Type B pancreatic cell (in vitro differentiated cells): ENCODE results near the gene TXLNG. TPM values are rescaled to one million over a fixed set of nuclear protein-coding genes. Genes with fewer than 3 reads are reported as not detected.
"Not testable (repeated sequence)": the region's sequence is repeated elsewhere in the genome, so short reads cannot be mapped to it uniquely, and the experiment has no call there.

Source experiments
- DNase-seq: peaks from one replicate; pipeline ENCODE4 v3.0.0; 2021; ENCODE audit warnings: mixed read lengths; ENCODE audit not compliant: unreplicated experiment; ENCODE audit errors: extremely low spot score
- H3K27ac Mint-ChIP-seq: 2 replicates; pipeline ENCODE4 v1.8.0; 2021; ENCODE audit warnings: mild to moderate bottlenecking, mixed read lengths
- H3K27me3 Mint-ChIP-seq: 2 replicates; pipeline ENCODE4 v1.8.0; 2021; ENCODE audit warnings: mixed read lengths
- H3K36me3 Mint-ChIP-seq: 2 replicates; pipeline ENCODE4 v1.8.0; 2021; ENCODE audit warnings: mixed read lengths
- H3K4me1 Mint-ChIP-seq: one replicate; pipeline ENCODE4 v1.8.0; 2021; ENCODE audit warnings: mixed read lengths; ENCODE audit not compliant: unreplicated experiment
- H3K4me3 Mint-ChIP-seq: 2 replicates; pipeline ENCODE4 v1.8.0; 2021; ENCODE audit warnings: mild to moderate bottlenecking, mixed read lengths
- H3K9me3 Mint-ChIP-seq: 2 replicates; pipeline ENCODE4 v1.8.0; 2021; ENCODE audit warnings: mixed read lengths
- total RNA-seq: library from RNA; stranded (reverse); gene quantifications from 2 replicates; pipeline ENCODE4 v1.2.1, GENCODE V29; 2021; ENCODE audit warnings: low replicate concordance
- TF ChIP-seq, protein P1 (sequence below): fragments of 200-600 bp; sonication (generic); conservative IDR thresholded peaks from 2 replicates; pipeline ENCODE4 v1.5.0; 2021; ENCODE audit warnings: antibody characterized with exemption, mild to moderate bottlenecking

Gene TXLNG
- total RNA-seq, 1 donor from 2014 or later = 27.3 TPM

DNA sequence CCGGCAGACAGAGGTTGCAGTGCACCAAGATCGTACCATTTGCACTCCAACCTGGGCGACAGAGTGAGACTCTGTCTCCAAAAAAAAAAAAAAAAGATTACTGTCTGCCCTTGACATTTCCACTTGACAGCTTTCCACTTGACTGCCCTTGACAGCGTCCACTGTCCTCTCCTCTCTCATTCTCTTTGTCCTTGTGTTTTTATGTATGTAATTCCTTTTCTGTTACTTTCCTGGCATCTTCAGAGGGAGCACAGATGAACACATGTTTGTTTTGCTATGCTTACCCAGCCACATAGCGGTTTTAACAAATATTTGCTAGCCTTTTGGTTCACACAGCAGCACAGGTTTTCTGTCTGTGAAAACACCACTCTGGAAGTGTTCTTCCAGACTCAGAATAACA lies 40.6 kb upstream of the TXLNG start:
- Mint-ChIP-seq H3K4me3 (no peak overlapping the region), H3K36me3 (peaks cover 31% of the 10 kb centered on the region), H3K4me1 (no peaks in the 10 kb centered on the region), H3K27ac (peak overlapping the region; percentile 11), H3K9me3 (no peaks in the 10 kb centered on the region), H3K27me3 (no peaks in the 10 kb centered on the region)
- no peak for DNase-seq
- TF ChIP-seq, protein P1, sequence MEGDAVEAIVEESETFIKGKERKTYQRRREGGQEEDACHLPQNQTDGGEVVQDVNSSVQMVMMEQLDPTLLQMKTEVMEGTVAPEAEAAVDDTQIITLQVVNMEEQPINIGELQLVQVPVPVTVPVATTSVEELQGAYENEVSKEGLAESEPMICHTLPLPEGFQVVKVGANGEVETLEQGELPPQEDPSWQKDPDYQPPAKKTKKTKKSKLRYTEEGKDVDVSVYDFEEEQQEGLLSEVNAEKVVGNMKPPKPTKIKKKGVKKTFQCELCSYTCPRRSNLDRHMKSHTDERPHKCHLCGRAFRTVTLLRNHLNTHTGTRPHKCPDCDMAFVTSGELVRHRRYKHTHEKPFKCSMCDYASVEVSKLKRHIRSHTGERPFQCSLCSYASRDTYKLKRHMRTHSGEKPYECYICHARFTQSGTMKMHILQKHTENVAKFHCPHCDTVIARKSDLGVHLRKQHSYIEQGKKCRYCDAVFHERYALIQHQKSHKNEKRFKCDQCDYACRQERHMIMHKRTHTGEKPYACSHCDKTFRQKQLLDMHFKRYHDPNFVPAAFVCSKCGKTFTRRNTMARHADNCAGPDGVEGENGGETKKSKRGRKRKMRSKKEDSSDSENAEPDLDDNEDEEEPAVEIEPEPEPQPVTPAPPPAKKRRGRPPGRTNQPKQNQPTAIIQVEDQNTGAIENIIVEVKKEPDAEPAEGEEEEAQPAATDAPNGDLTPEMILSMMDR = no peak

DNA sequence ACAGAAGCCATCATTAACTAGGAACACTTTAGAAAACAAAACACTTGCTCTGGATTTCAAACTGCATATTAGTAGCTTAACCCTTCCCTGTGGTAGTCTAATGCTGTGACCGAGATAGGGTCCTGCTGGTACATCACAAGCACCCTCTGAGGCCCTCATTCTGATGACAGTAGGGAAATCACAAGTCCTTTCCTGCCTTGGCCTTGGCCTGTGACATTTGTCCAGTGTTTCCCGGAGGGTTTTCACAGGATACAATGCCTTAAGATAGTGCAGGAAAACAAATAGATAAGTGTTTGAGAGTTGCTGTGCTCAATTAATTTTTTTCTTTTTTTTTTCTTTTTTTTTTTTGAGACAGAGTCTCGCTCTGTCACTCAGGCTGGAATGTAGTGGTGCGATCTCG lies 37.8 kb upstream of the TXLNG start:
- peaks cover under 1% of the 10 kb centered on the region for H3K4me1 Mint-ChIP-seq
- no peaks in the 10 kb centered on the region for H3K27me3 Mint-ChIP-seq
- H3K9me3 Mint-ChIP-seq = no peaks in the 10 kb centered on the region
- peaks cover 30% of the 10 kb centered on the region for H3K36me3 Mint-ChIP-seq
- TF ChIP-seq, protein P1 = no peak
- no peak overlapping the region for H3K4me3 Mint-ChIP-seq
- H3K27ac Mint-ChIP-seq = no peak overlapping the region
- no peak for DNase-seq

DNA sequence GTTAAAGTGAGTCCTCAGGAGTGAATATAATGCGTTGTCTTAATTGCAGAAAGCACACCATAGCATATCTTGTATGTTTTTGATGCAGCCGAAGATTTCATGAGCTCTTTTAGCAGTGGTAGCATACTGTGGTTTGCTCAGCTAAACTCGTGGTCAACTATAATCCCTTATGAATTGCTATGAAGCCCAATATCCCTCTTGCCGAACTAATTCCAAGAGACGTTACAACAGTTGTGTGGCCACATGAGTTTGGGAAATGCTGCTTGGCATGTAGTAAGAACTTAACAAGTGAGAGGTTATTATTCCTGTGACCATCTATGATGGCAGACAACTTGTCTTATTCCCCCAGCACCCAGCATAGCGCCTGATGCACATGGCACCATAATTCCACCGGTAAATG lies 36.1 kb upstream of the TXLNG start:
- H3K4me1 Mint-ChIP-seq = peaks cover 6% of the 10 kb centered on the region
- H3K27me3 Mint-ChIP-seq = no peaks in the 10 kb centered on the region
- H3K36me3 Mint-ChIP-seq = peaks cover 35% of the 10 kb centered on the region
- H3K9me3 Mint-ChIP-seq = no peaks in the 10 kb centered on the region
- no peak overlapping the region for H3K27ac Mint-ChIP-seq
- no peak for DNase-seq
- no peak overlapping the region for H3K4me3 Mint-ChIP-seq
- TF ChIP-seq, protein P1 = no peak

- Mint-ChIP-seq H3K9me3 (no peaks in the 10 kb centered on the region), H3K36me3 (peaks cover 40% of the 10 kb centered on the region)
Observed at GRCh38 chrX:16754019-16754418, 32.2 kb upstream of the TXLNG start.

DNA sequence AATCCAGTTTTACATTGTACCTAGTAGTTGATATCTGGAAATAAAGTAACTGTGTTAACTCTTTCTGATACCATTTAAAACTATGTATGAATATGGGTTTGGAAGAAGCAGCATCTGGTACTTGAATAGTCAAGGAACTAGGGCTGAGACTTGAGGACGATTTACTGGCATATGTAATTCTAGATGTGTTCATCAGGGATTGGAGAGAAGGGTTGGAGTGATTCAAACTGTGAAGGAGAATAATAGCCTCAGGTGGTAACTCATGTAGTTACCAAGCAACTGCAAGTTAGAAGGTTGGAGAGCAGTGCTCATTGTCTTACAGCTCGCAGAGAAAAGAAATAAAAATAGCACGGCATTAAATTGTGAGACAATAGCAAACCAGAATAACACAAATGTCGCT lies 29.5 kb upstream of the TXLNG start:
- TF ChIP-seq, protein P1 = no peak
- DNase-seq = no peak
- H3K9me3 Mint-ChIP-seq = no peaks in the 10 kb centered on the region
- peaks cover 45% of the 10 kb centered on the region for H3K36me3 Mint-ChIP-seq
- peaks cover 11% of the 10 kb centered on the region for H3K4me1 Mint-ChIP-seq
- H3K27me3 Mint-ChIP-seq = no peaks in the 10 kb centered on the region
- no peak overlapping the region for H3K4me3 Mint-ChIP-seq
- no peak overlapping the region for H3K27ac Mint-ChIP-seq

More at GRCh38 chrX:16754019-16754418, 32.2 kb upstream of the TXLNG start:
- peaks cover 11% of the 10 kb centered on the region for H3K4me1 Mint-ChIP-seq
- TF ChIP-seq, protein P1 = no peak
- no peak for DNase-seq
- no peaks in the 10 kb centered on the region for H3K27me3 Mint-ChIP-seq
- H3K4me3 Mint-ChIP-seq = no peak overlapping the region
- H3K27ac Mint-ChIP-seq = no peak overlapping the region

GRCh38 chrX:16761500-16761899 lies 24.8 kb upstream of the TXLNG start:
- not testable (repeated sequence) for H3K4me1 Mint-ChIP-seq, H3K27ac Mint-ChIP-seq, H3K4me3 Mint-ChIP-seq, H3K27me3 Mint-ChIP-seq, H3K9me3 Mint-ChIP-seq, DNase-seq
- H3K36me3 Mint-ChIP-seq = peaks cover 23% of the 10 kb centered on the region
